ENCODE results near the gene TST. TPM values are rescaled to one million over a fixed set of nuclear protein-coding genes. Genes with fewer than 3 reads are reported as not detected.

Gene TST
- total RNA-seq, 1 donor from 2014 or later: 48.1 TPM

- Histone ChIP-seq H3K27ac (no peak overlapping the region), H3K36me3 (no peaks in the 10 kb centered on the region), H3K4me1 (peaks cover 25% of the 10 kb centered on the region), H3K27me3 (no peaks in the 10 kb centered on the region), H3K9me3 (no peaks in the 10 kb centered on the region), H3K4me3 (no peak overlapping the region)
- TF ChIP-seq, protein P1, sequence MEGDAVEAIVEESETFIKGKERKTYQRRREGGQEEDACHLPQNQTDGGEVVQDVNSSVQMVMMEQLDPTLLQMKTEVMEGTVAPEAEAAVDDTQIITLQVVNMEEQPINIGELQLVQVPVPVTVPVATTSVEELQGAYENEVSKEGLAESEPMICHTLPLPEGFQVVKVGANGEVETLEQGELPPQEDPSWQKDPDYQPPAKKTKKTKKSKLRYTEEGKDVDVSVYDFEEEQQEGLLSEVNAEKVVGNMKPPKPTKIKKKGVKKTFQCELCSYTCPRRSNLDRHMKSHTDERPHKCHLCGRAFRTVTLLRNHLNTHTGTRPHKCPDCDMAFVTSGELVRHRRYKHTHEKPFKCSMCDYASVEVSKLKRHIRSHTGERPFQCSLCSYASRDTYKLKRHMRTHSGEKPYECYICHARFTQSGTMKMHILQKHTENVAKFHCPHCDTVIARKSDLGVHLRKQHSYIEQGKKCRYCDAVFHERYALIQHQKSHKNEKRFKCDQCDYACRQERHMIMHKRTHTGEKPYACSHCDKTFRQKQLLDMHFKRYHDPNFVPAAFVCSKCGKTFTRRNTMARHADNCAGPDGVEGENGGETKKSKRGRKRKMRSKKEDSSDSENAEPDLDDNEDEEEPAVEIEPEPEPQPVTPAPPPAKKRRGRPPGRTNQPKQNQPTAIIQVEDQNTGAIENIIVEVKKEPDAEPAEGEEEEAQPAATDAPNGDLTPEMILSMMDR (IDR thresholded peaks at IDR 0.05): no peak
- intact Hi-C loops (cut with DNase I): no loop called here
- DNase-seq (no peak), ATAC-seq (peak; percentile 56)
These were observed 6.9 kb downstream of the TST start for GRCh38 chr22:37012262-37012904.

- DNase-seq (peak; percentile 12), ATAC-seq (no peak)
- intact Hi-C loops (cut with DNase I): no loop called here
- Histone ChIP-seq H3K9me3 (no peaks in the 10 kb centered on the region), H3K36me3 (no peaks in the 10 kb centered on the region), H3K4me1 (peaks cover 17% of the 10 kb centered on the region), H3K27me3 (no peaks in the 10 kb centered on the region), H3K4me3 (no peak overlapping the region), H3K27ac (no peak overlapping the region)
- TF ChIP-seq, protein P1 (IDR thresholded peaks at IDR 0.05): no peak
These were observed 7.8 kb downstream of the TST start for GRCh38 chr22:37011472-37011871.

DNA sequence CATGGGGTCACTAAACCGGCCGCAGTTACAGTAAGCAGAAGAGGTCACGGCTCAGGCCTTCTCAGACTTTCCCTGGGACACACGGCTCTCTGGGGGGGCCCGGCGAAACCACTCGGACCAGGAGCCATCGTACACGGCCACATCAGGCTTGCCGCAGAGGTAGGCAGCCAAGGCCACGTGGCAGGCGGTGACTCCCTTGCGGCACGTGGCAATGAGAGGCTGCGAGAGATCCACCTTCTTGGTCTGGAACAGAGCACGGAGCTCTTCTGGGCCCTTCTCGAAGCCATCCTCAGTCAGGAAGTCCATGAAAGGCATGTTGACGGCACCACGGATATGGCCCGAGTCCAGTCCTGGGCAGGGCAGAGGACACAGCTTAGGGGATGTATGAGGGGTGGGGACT lies 8.3 kb downstream of the TST start:
- no peak overlapping the region for H3K27ac ChIP-seq
- no peaks in the 10 kb centered on the region for H3K9me3 ChIP-seq
- ATAC-seq: no peak
- DNase-seq: peak; percentile 57
- no peaks in the 10 kb centered on the region for H3K27me3 ChIP-seq
- H3K36me3 ChIP-seq: no peaks in the 10 kb centered on the region
- intact Hi-C loops (cut with DNase I): no loop called here
- no peak overlapping the region for H3K4me3 ChIP-seq
- H3K4me1 ChIP-seq: peaks cover 12% of the 10 kb centered on the region
- TF ChIP-seq, protein P1 (IDR thresholded peaks at IDR 0.05): no peak

DNA sequence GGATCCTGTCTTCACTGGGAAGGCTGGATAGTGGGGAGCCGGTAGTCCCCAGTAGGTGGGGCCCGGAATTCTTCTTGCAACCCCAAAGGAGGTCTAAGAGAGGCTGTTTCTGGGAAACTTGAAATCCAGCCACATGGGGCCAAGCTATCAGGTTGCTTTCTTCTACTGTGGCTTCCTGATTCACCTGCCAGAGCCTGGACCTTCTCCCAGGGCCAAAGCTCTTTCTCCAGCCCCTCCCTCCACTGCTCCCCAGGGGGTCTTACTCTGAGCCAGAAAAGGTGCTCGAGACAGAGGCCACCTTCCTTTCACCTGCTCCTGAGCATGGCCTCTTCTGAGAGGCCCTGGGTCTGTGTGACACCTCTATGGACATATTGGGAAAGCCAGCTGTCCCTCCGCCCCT lies 9.1 kb downstream of the TST start:
- Histone ChIP-seq H3K9me3 (no peaks in the 10 kb centered on the region), H3K4me3 (no peak overlapping the region), H3K27ac (no peak overlapping the region), H3K27me3 (no peaks in the 10 kb centered on the region), H3K4me1 (peaks cover 11% of the 10 kb centered on the region), H3K36me3 (no peaks in the 10 kb centered on the region)
- intact Hi-C loops (cut with DNase I): no loop called here
- TF ChIP-seq, protein P1 (IDR thresholded peaks at IDR 0.05): no peak
- DNase-seq (no peak), ATAC-seq (no peak)

- H3K4me1 ChIP-seq: peaks cover 11% of the 10 kb centered on the region
- H3K9me3 ChIP-seq: no peaks in the 10 kb centered on the region
- H3K27ac ChIP-seq: no peak overlapping the region
- DNase-seq (no peak), ATAC-seq (no peak)
- TF ChIP-seq, protein P1 (IDR thresholded peaks at IDR 0.05): no peak
- no peaks in the 10 kb centered on the region for H3K27me3 ChIP-seq
- no peak overlapping the region for H3K4me3 ChIP-seq
- no peaks in the 10 kb centered on the region for H3K36me3 ChIP-seq
- intact Hi-C loops (cut with DNase I): no loop called here
These were observed 9.8 kb downstream of the TST start for GRCh38 chr22:37009490-37009889.

DNA sequence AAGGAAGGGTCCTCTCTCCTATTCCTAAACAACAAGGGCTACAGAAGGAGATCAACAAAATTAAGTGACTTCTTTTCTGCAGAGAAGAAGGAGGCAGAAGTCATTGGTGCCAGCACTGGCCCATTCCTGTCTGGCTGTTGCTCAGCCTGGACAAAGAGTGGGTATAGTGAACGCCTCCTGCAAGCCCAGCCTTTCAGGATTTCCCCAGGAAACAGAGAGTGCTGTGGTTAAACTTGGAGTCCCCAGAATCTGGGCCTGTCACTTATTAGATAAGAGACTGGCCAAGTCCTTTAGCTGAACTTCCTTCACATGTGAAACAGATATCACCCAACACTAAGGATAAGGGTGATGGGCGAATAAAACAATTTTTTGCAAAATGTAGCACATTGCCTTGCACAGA lies 10.9 kb downstream of the TST start:
- H3K27me3 ChIP-seq: no peaks in the 10 kb centered on the region
- no peaks in the 10 kb centered on the region for H3K36me3 ChIP-seq
- no peak for ATAC-seq
- intact Hi-C loops (cut with DNase I): no loop called here
- H3K27ac ChIP-seq: no peak overlapping the region
- peaks cover 11% of the 10 kb centered on the region for H3K4me1 ChIP-seq
- no peak overlapping the region for H3K4me3 ChIP-seq
- TF ChIP-seq, protein P1 (IDR thresholded peaks at IDR 0.05): no peak
- no peaks in the 10 kb centered on the region for H3K9me3 ChIP-seq
- no peak for DNase-seq
